GM12891 (cell line): ENCODE measurements around the gene OR2H1.
"Not testable (repeated sequence)": the region's sequence is repeated elsewhere in the genome, so short reads cannot be mapped to it uniquely, and the experiment has no call there.

Source experiments
- PAX5 ChIP-seq: IDR thresholded peaks from 2 replicates; pipeline ENCODE4 v1.6.1; 2011; ENCODE audit warnings: low read length, moderate library complexity, mild to moderate bottlenecking; ENCODE audit not compliant: insufficient read depth, severe bottlenecking
- POLR2A ChIP-seq: IDR thresholded peaks from 2 replicates; pipeline ENCODE4 v1.6.1; 2011; ENCODE audit warnings: low read depth, low read length, control low read depth
- POLR2AphosphoS5 ChIP-seq: IDR thresholded peaks from 2 replicates; pipeline ENCODE4 v1.6.1; 2011; ENCODE audit warnings: low read depth, low read length, control low read depth
- POU2F2 ChIP-seq: IDR thresholded peaks from 2 replicates; pipeline ENCODE4 v1.6.1; 2011; ENCODE audit warnings: low read depth, mild to moderate bottlenecking, control low read depth, low read length, moderate library complexity
- SPI1 ChIP-seq: IDR thresholded peaks from 2 replicates; pipeline ENCODE4 v1.6.1; 2011; ENCODE audit warnings: low read depth, low read length, control low read depth
- TAF1 ChIP-seq: IDR thresholded peaks from 2 replicates; pipeline ENCODE4 v1.6.1; 2011; ENCODE audit warnings: low read depth, low read length, control low read depth

DNA sequence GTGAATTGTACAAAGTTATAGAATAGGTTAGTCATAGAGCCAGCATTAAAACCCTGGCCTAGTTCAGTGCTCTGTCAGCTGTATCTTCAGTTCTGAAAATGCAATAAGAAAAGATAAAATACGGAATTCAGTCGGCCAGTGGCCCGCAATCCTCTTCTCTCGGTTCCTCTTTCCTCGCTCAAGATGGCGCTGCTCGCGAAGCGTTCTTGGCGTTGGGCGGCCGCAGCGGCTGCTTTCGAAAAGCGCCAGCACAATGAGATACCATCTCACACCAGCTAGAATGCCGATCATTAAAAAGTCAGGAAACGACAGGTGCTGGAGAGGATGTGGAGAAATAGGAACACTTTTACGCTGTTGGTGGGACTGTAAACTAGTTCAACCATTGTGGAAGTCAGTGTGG lies 20.2 kb upstream of the OR2H1 start:
- not testable (repeated sequence) for TF ChIP-seq POLR2A, TAF1, POLR2AphosphoS5, POU2F2, PAX5, SPI1
